Measurements from ENCODE around the gene AUTS2. TPM values are rescaled to one million over a fixed set of nuclear protein-coding genes. Genes with fewer than 3 reads are reported as not detected.

AUTS2 gene
- total and polyA plus RNA-seq, 10 of the 15 experiments (the other 5 are each of a cell fraction or from before 2014, with no cell fraction given): 6.4 to 55.6 (median 21.6) TPM

DNA sequence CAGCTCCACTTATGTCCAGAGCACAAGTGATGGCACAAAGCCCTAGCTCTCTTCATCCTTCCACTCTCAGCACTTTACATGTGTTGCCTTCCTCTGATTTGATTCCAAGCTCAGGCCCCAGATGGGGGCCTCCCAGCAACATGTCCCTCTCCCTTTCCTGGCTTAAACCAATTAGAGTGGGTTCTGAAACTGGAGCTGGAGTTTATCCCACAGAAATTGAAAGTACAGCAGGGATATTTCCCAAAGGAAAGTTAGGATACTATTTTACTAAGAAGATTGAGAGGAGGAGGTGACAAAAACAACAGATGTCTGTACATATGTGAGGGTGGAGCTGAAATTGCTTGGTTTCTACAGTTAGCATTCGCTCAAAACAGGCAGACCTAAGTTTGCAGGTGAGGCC is 724.6 kb downstream of the AUTS2 start:
- in situ Hi-C loops (cut with MboI): no loop called here
- no peak for FAIRE-seq
- Histone ChIP-seq H3K9ac (ENCODE audit: control insufficient read depth, insufficient read depth, low read length) (no peak overlapping the region), H4K20me1 (ENCODE audit: control insufficient read depth, insufficient read depth) (no peaks in the 10 kb centered on the region), H3K9me3 (replicated peaks; ENCODE audit: control insufficient read depth, insufficient read depth, low read length) (no peaks in the 10 kb centered on the region), H3K4me2 (ENCODE audit: control insufficient read depth, insufficient read depth) (no peak overlapping the region), H3K79me2 (ENCODE audit: control insufficient read depth, insufficient read depth, low read length) (no peaks in the 10 kb centered on the region), H3K4me1 (ENCODE audit: control insufficient read depth, insufficient read depth, low read length) (no peaks in the 10 kb centered on the region), H2AFZ (ENCODE audit: control insufficient read depth, low read depth, low read length) (no peak overlapping the region), H3K27me3 (replicated peaks in 1 of 2; ENCODE audit: control insufficient read depth in 2 of 2, insufficient read depth in 2 of 2, low read length in 1 of 2) (no peaks in the 10 kb centered on the region), H3K36me3 (ENCODE audit: control insufficient read depth in 2 of 2, insufficient read depth in 2 of 2, low read length in 1 of 2) (no peaks in the 10 kb centered on the region), H3K27ac (ENCODE audit: control insufficient read depth, insufficient read depth) (no peak overlapping the region), H3K4me3 (no peak overlapping the region)
- ChIA-PET POLR2A (no interaction called here), CTCF (no interaction called here), RAD21 (ENCODE audit: unreplicated experiment) (interaction anchor here (1.4 kb wide), 1 partner anchor 84 kb away, joined by 5 read pairs; no protein-coding TSS in a partner anchor), SMC1A (ENCODE audit: uncharacterized antibody, unreplicated experiment) (interaction anchor here (1.7 kb wide), 1 partner anchor 15 kb away, joined by 7 read pairs; no protein-coding TSS in a partner anchor)
- ATAC-seq: no peak
- 36% methylated on average over 1 of the region's 1 CpG for WGBS (ENCODE audit: insufficient coverage, insufficient replicate concordance, low lambda C conversion rate, missing lambda C conversion rate)
- DNase-seq (ENCODE audit: low read depth, low spot score): no peak
- TF ChIP-seq, protein P1, sequence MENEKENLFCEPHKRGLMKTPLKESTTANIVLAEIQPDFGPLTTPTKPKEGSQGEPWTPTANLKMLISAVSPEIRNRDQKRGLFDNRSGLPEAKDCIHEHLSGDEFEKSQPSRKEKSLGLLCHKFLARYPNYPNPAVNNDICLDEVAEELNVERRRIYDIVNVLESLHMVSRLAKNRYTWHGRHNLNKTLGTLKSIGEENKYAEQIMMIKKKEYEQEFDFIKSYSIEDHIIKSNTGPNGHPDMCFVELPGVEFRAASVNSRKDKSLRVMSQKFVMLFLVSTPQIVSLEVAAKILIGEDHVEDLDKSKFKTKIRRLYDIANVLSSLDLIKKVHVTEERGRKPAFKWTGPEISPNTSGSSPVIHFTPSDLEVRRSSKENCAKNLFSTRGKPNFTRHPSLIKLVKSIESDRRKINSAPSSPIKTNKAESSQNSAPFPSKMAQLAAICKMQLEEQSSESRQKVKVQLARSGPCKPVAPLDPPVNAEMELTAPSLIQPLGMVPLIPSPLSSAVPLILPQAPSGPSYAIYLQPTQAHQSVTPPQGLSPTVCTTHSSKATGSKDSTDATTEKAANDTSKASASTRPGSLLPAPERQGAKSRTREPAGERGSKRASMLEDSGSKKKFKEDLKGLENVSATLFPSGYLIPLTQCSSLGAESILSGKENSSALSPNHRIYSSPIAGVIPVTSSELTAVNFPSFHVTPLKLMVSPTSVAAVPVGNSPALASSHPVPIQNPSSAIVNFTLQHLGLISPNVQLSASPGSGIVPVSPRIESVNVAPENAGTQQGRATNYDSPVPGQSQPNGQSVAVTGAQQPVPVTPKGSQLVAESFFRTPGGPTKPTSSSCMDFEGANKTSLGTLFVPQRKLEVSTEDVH (IDR thresholded peaks at IDR 0.05; ENCODE audit: low read depth, partially characterized antibody): no peak
- TF ChIP-seq SIN3A (IDR thresholded peaks at IDR 0.05; ENCODE audit: low read depth, low read length) (no peak), NR2C1 (IDR thresholded peaks at IDR 0.05) (no peak), IKZF2 (IDR thresholded peaks at IDR 0.05) (no peak), CHD1 (IDR thresholded peaks at IDR 0.05; ENCODE audit: low read depth, low read length) (no peak), KAT2A (conservative IDR thresholded peaks at IDR 0.05; ENCODE audit: control insufficient read depth, low read depth, low read length) (no peak)
- TF ChIP-seq, protein P2, sequence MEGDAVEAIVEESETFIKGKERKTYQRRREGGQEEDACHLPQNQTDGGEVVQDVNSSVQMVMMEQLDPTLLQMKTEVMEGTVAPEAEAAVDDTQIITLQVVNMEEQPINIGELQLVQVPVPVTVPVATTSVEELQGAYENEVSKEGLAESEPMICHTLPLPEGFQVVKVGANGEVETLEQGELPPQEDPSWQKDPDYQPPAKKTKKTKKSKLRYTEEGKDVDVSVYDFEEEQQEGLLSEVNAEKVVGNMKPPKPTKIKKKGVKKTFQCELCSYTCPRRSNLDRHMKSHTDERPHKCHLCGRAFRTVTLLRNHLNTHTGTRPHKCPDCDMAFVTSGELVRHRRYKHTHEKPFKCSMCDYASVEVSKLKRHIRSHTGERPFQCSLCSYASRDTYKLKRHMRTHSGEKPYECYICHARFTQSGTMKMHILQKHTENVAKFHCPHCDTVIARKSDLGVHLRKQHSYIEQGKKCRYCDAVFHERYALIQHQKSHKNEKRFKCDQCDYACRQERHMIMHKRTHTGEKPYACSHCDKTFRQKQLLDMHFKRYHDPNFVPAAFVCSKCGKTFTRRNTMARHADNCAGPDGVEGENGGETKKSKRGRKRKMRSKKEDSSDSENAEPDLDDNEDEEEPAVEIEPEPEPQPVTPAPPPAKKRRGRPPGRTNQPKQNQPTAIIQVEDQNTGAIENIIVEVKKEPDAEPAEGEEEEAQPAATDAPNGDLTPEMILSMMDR (IDR thresholded peaks at IDR 0.05 in 2 of 3, conservative IDR thresholded peaks at IDR 0.05 in 1 of 3; ENCODE audit: control insufficient read depth in 2 of 3, extremely low read depth in 1 of 3, insufficient read depth in 1 of 3, low read depth in 3 of 3, low read length in 3 of 3): no peak
- intact Hi-C loops (cut with micrococcal nuclease; ENCODE audit: unreplicated experiment): no loop called here
- no TSS peak for BruUV-seq (replicated peaks)

Measured in GM12878 (cell line).